A549 treated with RU486 at 1 μM for 4 hours (cell line): ENCODE results near the gene MTCH1. TPM values are rescaled to one million over a fixed set of nuclear protein-coding genes. Genes with fewer than 3 reads are reported as not detected.

Source experiments
- total RNA-seq: library from RNA; stranded (reverse); fragments of 200-300 nt; extraction: Qiagen RNA extraction; gene quantifications from 5 replicates; pipeline ENCODE4 v1.2.3, GENCODE V29; 2022; ENCODE audit warnings: low read depth

MTCH1 gene, protein sequence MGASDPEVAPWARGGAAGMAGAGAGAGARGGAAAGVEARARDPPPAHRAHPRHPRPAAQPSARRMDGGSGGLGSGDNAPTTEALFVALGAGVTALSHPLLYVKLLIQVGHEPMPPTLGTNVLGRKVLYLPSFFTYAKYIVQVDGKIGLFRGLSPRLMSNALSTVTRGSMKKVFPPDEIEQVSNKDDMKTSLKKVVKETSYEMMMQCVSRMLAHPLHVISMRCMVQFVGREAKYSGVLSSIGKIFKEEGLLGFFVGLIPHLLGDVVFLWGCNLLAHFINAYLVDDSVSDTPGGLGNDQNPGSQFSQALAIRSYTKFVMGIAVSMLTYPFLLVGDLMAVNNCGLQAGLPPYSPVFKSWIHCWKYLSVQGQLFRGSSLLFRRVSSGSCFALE
- 109 to 141 TPM (median 131 TPM) in 5 replicates for total RNA-seq

DNA sequence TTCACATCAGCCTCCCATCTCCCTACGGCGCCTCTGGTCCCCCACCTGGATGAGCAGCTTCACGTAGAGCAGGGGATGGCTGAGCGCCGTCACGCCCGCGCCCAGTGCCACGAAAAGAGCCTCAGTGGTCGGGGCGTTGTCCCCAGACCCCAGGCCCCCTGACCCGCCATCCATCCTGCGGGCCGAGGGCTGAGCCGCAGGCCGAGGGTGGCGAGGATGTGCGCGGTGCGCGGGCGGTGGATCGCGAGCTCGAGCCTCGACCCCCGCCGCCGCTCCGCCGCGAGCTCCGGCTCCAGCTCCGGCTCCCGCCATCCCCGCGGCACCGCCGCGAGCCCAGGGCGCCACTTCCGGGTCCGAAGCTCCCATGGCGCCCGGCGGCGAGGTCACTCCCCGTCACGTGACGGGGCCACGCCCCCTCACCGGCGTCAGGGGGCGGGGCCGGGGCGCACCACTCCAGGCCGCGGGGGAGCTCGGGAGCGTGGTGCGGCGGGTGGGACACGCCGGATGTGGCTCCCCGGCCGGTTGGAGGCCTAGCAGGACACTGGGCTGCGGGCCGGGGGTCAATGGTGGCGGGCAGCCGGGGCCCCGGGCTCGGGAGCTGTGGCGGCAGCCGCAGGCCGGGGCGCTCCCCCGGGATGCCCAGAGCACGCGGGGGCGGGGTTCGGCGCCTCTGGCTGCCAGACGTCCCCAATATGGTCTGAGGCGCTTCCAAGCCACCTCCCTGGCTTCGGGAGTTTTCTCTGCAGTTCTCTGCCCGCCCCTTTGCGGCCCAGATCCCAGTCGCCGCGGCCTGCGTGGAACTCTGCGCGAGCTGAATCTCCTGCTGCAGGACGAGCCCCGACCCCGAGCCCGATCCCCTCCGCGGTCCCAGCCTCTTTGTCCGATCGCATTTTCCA lies at the start of gene MTCH1:
TSS of gene MTCH1 (minus strand) at position 389 of the 896 bp plus-strand sequence. CDS start at position 366, 23 bp downstream.

DNA sequence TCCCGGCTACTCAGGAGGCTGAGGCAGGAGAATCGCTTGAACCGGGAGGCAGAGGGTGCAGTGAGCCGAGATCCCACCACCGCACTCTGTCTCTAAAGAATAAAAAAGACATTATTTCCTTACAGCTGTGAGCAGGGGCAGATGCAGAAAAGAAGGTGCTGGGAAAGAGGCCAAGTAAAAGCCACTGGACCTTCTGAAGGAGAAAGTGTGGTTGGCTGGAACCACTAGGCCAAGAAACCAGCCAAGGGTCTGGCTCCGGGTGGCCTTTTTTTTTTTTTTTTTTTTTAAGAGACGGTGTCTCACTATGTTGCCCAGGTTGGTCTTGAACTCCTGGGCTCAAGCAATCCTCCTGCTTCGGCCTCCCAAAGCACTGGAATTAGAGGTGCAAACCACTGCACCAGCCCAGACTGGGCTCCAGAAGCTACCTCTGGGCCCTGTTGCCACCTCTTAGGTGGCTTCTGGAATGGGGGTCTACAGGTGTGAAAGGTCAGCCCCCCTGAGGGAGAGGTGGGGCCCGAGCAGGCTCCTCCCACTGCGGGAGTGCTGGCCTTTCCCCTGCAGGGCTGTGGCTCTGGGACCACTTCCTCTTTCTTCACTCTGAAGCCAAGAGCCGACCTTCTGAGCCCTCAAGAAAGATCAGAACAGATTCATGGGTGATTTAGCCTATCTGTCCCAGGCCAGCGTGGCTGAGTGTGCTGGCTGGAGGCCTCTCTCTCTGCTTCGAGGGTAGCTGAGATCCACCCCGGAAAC lies 19.2 kb upstream of the MTCH1 start, which contains the start of gene FGD2:
TSS of gene FGD2 (plus strand) at position 595 of the 750 bp plus-strand sequence. CDS start 163 bp downstream, outside the sequence.

DNA sequence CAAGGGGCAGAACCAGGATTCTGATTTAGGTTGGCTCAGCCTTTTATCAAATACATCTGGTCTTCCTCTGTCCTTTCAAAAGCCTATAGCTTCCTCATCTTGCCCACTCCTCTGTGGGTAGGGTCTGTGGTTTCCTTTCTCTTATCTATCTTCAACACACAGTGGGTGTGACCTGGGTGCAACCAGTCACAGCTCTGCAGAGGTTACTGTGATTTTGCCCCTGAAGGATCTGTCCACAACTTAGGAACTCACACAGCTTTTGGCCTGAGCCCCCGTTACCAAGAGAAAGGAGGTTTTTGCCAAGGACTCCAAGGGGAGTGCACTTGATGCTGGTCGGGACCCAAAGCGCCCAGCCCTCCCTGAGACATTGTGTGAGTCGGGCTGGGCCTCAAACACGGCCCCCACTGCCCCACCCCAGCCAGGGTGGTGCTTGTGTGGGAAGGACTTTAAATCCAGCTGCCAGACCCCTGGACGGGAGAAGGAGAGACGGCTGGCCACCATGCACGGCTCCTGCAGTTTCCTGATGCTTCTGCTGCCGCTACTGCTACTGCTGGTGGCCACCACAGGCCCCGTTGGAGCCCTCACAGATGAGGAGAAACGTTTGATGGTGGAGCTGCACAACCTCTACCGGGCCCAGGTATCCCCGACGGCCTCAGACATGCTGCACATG lies 31.6 kb downstream of the MTCH1 start, which contains the start of gene PI16:
TSS of gene PI16 (plus strand) at position 477 of the 670 bp plus-strand sequence. CDS start at position 500, 23 bp downstream.

Other genes starting within 250 kb of the MTCH1 start
- 0.05 to 0.15 TPM (median 0.08 TPM) in 4 of 5 replicates, not detected in the other for gene CPNE5, start 146.8 kb downstream of the MTCH1 start, total RNA-seq
- 38.9 to 51.4 TPM (median 42.2 TPM) in 5 replicates for gene PPIL1, start 111.4 kb downstream of the MTCH1 start, total RNA-seq
- 14.6 to 17.1 TPM (median 16.7 TPM) in 5 replicates for gene C6orf89, start 100.2 kb downstream of the MTCH1 start, total RNA-seq
- gene PI16, start 31.5 kb downstream of the MTCH1 start, total RNA-seq = not detected in 5 replicates
- gene FGD2, start 19.5 kb upstream of the MTCH1 start, total RNA-seq = not detected in 5 replicates
- 12.1 to 24.2 TPM (median 20.4 TPM) in 5 replicates for gene PIM1, start 184.0 kb upstream of the MTCH1 start, total RNA-seq